Natural killer cell treated with Interleukin-12 subunit alpha and Interleukin-12 subunit beta and Interleukin-15 and Interleukin-18, amount 100 ng/mL, for 72 hours (primary cell): ENCODE data around the gene STH. TPM values are rescaled to one million over a fixed set of nuclear protein-coding genes. Genes with fewer than 3 reads are reported as not detected.

Source experiments
- total RNA-seq, 2 donors: library from RNA; stranded (reverse); gene quantifications; one replicate each; pipeline ENCODE4 v1.2.3, GENCODE V29; 2022

Gene STH
- total RNA-seq, 2 donors from 2014 or later = not detected

Other genes starting within 250 kb of the STH start
- not detected for gene CRHR1, start 214.9 kb upstream of the STH start, total RNA-seq
- not detected for gene SPPL2C, start 154.4 kb upstream of the STH start, total RNA-seq
- under 1 TPM; 0.14 to 0.17 TPM for gene MAPT, start 104.7 kb upstream of the STH start, total RNA-seq
- gene KANSL1, start 194.2 kb downstream of the STH start, total RNA-seq = 100 to 1,000 TPM; 127 to 161 TPM